Neutrophil (primary cell): Measurements from ENCODE around the gene NPPA.

Experiments
- H3K27ac ChIP-seq: fragments of 200-600 bp; sonication (generic); 2 replicates; pipeline ENCODE4 v1.5.1; 2016; ENCODE audit warnings: mild to moderate bottlenecking, moderate library complexity
- H3K27me3 ChIP-seq: fragments of 200-600 bp; sonication (generic); 2 replicates; pipeline ENCODE4 v1.6.0; 2016; ENCODE audit warnings: mild to moderate bottlenecking
- H3K36me3 ChIP-seq: fragments of 200-600 bp; sonication (generic); 2 replicates; pipeline ENCODE4 v1.5.1; 2017
- H3K4me1 ChIP-seq, 2 experiments: fragments of 200-600 bp in 1 of 2; sonication (generic) in 1 of 2; 1 replicate in 1 of 2; 2 replicates in 1 of 2; pipeline versions ENCODE4 v1.5.1 to v1.6.1; 2013 to 2016; ENCODE audit warnings: low read depth in 1 of 2, low read length in 1 of 2, mild to moderate bottlenecking in 1 of 2, moderate library complexity in 1 of 2; ENCODE audit not compliant: control insufficient read depth in 1 of 2, insufficient read depth in 1 of 2
- H3K4me3 ChIP-seq, 2 experiments: fragments of 200-600 bp in 1 of 2; sonication (generic) in 1 of 2; 1 replicate in 1 of 2; 2 replicates in 1 of 2; pipeline ENCODE4 v1.5.1; 2013 to 2016; ENCODE audit warnings: low read depth in 1 of 2, low read length in 1 of 2, mild to moderate bottlenecking in 1 of 2, moderate library complexity in 1 of 2
- H3K9me3 ChIP-seq: fragments of 200-600 bp; sonication (generic); 2 replicates; pipeline ENCODE4 v1.5.1; 2016
- TF ChIP-seq, protein P1 (sequence below): fragments of 200-600 bp; sonication (generic); IDR thresholded peaks from 2 replicates; pipeline ENCODE4 v1.5.1; 2016; ENCODE audit warnings: antibody characterized with exemption

Gene NPPA

DNA sequence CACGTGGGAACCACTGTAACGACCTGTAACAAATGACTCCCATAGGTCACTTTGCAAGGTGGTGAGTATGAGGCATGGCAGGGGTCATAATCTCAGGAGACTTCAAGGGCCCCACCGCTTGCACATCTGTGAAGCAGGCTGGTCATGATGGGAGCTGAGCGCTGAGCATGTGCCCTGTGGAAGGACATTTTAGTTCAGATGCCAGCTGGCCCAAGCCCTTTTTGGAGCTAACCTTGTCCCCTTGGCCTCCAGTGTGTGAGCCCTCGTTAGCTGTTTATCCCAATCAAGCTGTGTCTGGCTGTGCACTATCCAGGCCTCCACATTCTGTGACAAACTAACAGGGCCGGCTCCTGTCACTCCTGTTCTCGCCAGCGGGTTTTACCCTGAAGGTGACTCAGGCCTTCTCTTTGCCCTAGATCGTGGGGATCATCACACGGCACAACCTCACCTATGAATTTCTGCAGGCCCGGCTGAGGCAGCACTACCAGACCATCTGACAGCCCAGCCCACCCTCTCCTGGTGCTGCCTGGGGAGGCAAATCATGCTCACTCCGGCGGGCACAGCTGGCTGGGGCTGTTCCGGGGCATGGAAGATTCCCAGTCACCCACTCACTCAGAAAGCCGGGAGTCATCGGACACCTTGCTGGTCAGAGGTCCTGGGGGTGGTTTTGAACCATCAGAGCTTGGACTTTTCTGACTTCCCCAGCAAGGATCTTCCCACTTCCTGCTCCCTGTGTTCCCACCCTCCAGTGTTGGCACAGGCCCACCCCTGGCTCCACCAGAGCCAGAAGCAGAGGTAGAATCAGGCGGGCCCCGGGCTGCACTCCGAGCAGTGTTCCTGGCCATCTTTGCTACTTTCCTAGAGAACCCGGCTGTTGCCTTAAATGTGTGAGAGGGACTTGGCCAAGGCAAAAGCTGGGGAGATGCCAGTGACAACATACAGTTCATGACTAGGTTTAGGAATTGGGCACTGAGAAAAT, 7.6 kb downstream of the NPPA start:
- Histone ChIP-seq H3K36me3 (peaks cover 66% of the 10 kb centered on the region), H3K9me3 (no peaks in the 10 kb centered on the region), H3K27ac (no peak overlapping the region), H3K4me3 (no peak overlapping the region), H3K4me1 (peaks cover 22 to 24% of the 10 kb centered on the region in 2 experiments), H3K27me3 (no peaks in the 10 kb centered on the region)
- TF ChIP-seq, protein P1, sequence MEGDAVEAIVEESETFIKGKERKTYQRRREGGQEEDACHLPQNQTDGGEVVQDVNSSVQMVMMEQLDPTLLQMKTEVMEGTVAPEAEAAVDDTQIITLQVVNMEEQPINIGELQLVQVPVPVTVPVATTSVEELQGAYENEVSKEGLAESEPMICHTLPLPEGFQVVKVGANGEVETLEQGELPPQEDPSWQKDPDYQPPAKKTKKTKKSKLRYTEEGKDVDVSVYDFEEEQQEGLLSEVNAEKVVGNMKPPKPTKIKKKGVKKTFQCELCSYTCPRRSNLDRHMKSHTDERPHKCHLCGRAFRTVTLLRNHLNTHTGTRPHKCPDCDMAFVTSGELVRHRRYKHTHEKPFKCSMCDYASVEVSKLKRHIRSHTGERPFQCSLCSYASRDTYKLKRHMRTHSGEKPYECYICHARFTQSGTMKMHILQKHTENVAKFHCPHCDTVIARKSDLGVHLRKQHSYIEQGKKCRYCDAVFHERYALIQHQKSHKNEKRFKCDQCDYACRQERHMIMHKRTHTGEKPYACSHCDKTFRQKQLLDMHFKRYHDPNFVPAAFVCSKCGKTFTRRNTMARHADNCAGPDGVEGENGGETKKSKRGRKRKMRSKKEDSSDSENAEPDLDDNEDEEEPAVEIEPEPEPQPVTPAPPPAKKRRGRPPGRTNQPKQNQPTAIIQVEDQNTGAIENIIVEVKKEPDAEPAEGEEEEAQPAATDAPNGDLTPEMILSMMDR = no peak

DNA sequence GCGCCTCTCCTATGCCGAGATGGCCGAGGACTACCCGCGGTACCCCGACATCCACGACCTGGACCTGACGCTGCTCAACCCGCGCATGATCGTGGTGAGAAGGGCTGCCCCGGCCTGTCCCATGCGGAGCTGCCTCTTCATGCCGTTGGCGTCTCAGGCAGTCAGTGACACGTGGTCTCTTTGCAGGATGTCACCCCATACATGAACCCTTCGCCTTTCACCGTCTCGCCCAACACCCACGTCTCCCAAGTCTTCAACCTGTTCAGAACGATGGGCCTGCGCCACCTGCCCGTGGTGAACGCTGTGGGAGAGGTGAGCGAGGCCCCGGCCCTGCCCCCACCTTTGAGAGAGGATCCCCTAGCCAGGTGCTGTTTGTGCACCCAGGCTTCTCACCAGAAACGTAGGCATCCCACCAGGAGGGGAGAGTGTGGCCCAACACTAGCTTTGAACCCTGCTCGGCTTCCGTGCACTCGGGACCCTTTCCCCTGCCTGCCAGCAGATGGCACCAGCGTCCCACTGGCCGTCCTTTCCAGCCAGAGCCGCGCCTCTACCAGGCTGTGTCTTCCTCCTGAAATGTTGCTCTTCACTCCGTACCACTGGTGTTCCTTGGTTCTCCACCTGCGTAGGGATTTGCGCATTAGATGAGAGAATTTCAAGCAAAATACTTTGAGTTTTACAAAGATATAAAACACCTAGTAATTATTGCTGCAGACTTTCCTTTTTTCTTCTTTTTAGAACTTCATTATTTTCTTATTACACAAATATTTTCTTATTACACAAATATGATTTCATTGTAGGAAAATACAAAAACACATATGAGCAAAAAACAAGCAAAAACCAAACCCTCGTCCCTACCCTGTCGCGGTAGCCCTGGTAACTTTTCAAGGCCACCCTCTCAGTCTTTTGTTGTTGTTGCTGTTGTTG, 9.0 kb downstream of the NPPA start:
- TF ChIP-seq, protein P1 = peak; percentile 92
- peaks cover 19% of the 10 kb centered on the region in 2 experiments for H3K4me1 ChIP-seq
- no peak overlapping the region for H3K27ac ChIP-seq
- H3K4me3 ChIP-seq = no peak overlapping the region
- H3K36me3 ChIP-seq = peaks cover 74% of the 10 kb centered on the region
- H3K27me3 ChIP-seq = no peaks in the 10 kb centered on the region
- no peaks in the 10 kb centered on the region for H3K9me3 ChIP-seq

DNA sequence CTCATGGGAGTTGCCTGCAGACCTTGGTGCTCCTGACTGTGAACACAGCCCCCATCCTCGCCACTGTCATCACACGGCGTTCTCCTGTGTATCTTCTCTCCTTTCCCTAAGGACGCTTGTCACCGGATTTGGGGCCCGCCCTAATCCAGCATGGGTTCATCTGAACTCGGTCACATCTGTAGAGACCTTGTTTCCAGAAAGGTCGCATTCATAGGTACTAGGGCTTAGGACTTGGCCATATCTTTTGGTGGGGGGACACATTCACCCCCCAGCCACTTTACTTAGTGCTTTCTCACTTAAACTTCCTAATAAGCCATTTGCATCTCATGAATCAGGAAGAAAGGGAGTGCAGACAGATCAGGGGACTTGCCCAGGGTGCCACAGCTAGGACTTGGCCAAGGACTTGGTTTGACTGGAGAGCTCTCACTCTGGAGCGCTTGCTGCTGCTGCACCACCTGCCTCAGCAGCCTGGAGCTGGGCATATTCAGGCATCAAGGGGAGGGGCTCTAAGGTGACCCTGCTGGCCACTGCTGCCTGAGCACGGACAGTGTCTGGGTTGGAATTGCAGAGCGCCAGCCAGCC, 9.7 kb downstream of the NPPA start:
- Histone ChIP-seq H3K27ac (no peak overlapping the region), H3K9me3 (no peaks in the 10 kb centered on the region), H3K4me1 (peaks cover 11 to 12% of the 10 kb centered on the region in 2 experiments), H3K4me3 (no peak overlapping the region), H3K36me3 (peaks cover 81% of the 10 kb centered on the region), H3K27me3 (no peaks in the 10 kb centered on the region)
- TF ChIP-seq, protein P1 = no peak

DNA sequence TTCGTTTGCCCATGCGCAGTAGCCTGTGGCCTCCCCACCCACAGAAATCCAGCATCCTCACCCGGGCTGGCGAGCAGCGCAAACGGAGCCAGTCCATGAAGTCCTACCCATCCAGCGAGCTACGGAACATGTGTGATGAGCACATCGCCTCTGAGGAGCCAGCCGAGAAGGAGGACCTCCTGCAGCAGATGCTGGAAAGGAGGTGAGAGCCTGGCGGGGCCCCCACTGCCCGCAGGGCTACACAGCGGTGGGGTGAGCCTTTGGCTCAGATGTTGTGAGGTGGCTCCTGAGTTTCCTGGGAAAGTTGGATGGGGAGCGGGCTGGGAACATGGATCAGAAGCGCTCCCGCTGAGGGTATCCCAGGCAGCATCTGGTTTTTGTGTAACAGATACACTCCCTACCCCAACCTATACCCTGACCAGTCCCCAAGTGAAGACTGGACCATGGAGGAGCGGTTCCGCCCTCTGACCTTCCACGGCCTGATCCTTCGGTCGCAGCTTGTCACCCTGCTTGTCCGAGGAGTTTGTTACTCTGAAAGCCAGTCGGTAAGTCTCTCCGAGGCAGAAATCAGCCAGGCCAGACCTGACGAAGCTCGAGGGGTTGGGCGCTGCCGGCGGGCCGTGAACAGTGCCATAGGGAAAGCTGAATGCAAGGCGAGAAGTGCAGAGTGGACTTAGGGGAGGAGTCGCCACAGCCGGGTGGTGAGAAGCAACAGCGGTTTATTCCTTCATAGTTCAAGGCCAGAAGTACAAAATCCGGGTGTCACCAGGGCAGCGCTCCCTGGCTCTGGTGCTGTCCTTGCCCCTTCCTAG, 10.4 kb downstream of the NPPA start:
- Histone ChIP-seq H3K27ac (no peak overlapping the region), H3K4me3 (no peak overlapping the region), H3K9me3 (no peaks in the 10 kb centered on the region), H3K36me3 (peaks cover 86% of the 10 kb centered on the region), H3K27me3 (no peaks in the 10 kb centered on the region), H3K4me1 (peaks cover 4 to 5% of the 10 kb centered on the region in 2 experiments)
- TF ChIP-seq, protein P1 = no peak
